ENCODE results near the gene MAGI3.

Gene MAGI3

DNA sequence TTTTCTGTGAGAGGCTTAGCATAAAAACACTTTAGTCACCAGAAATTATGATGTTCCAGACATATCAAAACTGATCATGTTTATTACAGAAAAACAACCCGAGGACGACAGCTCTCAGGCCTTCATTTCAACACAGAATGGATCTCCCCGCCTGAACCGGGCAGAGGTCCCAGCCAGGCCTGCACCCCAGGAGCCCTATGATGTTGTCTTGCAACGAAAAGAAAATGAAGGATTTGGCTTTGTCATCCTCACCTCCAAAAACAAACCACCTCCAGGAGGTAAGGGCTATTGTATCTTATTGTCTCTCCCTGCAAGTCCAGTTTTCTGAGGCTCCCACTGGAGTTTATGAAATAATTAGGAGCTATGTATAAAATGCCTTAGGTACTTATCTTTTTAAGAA lies 263.4 kb downstream of the MAGI3 start:
- no peak overlapping the region for H3K27ac ChIP-seq (ENCODE audit: poor library complexity, severe bottlenecking)
- H3K4me3 ChIP-seq (ENCODE audit: severe bottlenecking) = no peak overlapping the region
- peaks cover 9% of the 10 kb centered on the region for H3K4me1 ChIP-seq (ENCODE audit: insufficient read depth, poor library complexity, severe bottlenecking)
- DNase-seq (ENCODE audit: low spot score) (no peak), ATAC-seq (ENCODE audit: low read depth) (no peak)
- no peaks in the 10 kb centered on the region for H3K27me3 ChIP-seq (ENCODE audit: insufficient read depth, poor library complexity, severe bottlenecking)
- H3K9me3 ChIP-seq (ENCODE audit: severe bottlenecking) = no peaks in the 10 kb centered on the region
- TF ChIP-seq, protein P1, sequence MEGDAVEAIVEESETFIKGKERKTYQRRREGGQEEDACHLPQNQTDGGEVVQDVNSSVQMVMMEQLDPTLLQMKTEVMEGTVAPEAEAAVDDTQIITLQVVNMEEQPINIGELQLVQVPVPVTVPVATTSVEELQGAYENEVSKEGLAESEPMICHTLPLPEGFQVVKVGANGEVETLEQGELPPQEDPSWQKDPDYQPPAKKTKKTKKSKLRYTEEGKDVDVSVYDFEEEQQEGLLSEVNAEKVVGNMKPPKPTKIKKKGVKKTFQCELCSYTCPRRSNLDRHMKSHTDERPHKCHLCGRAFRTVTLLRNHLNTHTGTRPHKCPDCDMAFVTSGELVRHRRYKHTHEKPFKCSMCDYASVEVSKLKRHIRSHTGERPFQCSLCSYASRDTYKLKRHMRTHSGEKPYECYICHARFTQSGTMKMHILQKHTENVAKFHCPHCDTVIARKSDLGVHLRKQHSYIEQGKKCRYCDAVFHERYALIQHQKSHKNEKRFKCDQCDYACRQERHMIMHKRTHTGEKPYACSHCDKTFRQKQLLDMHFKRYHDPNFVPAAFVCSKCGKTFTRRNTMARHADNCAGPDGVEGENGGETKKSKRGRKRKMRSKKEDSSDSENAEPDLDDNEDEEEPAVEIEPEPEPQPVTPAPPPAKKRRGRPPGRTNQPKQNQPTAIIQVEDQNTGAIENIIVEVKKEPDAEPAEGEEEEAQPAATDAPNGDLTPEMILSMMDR (IDR thresholded peaks at IDR 0.05; ENCODE audit: poor library complexity, severe bottlenecking) = no peak
- peaks cover 10% of the 10 kb centered on the region; the same call in 1 of the 2 replicates for H3K36me3 ChIP-seq (ENCODE audit: low read depth)

DNA sequence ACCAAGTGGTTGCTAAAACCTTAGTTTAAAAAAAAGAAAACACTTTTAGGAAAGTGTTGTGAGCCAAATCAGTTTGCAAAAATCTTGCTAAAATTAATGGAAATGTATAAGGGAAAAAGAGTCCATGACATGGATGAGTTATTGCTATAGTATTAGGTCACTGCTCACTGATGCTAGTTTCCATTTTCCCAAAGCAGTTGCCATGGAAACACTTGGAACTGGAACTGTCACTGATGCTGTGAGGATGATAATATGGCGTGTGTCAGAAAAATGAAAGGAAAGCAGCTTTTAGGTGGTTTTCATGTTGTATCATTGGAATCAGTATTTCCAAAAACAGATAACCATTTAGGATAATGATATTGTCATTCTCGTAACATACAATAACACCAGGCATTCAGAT lies 264.6 kb downstream of the MAGI3 start:
- DNase-seq (ENCODE audit: low spot score) = no peak
- peaks cover 10% of the 10 kb centered on the region; the same call in 1 of the 2 replicates for H3K36me3 ChIP-seq (ENCODE audit: low read depth)

DNA sequence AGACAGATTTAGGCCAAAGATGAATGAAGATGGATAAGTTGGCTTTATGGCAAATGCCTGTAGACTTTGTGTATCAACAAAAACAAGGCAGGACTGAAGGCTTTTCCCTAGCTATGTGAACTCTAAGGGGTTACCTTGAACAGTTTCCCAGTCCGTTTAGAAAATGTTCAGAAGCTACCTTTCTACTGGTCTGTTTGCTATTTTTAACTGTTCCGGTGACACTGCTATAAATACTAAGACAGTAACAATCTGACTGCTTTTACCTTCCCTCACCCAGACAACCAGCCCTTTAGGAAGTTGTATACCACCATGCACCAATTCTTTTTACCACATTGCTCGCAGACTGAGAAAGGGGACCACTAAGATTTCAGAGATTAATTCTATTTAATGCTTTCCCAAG lies 266.8 kb downstream of the MAGI3 start:
- Histone ChIP-seq H3K27me3 (ENCODE audit: insufficient read depth, poor library complexity, severe bottlenecking) (no peaks in the 10 kb centered on the region), H3K4me3 (ENCODE audit: severe bottlenecking) (no peak overlapping the region), H3K4me1 (ENCODE audit: insufficient read depth, poor library complexity, severe bottlenecking) (peaks cover 9% of the 10 kb centered on the region), H3K36me3 (ENCODE audit: low read depth) (peaks cover 10% of the 10 kb centered on the region; the same call in 1 of the 2 replicates), H3K27ac (ENCODE audit: poor library complexity, severe bottlenecking) (no peak overlapping the region), H3K9me3 (ENCODE audit: severe bottlenecking) (no peaks in the 10 kb centered on the region)
- no peak for DNase-seq (ENCODE audit: low spot score)
- TF ChIP-seq, protein P1 (IDR thresholded peaks at IDR 0.05; ENCODE audit: poor library complexity, severe bottlenecking) = no peak
- ATAC-seq (ENCODE audit: low read depth) = no peak

More for the DNA sequence above, 264.6 kb downstream of the MAGI3 start:
- H3K9me3 ChIP-seq (ENCODE audit: severe bottlenecking) = no peaks in the 10 kb centered on the region
- no peak overlapping the region for H3K4me3 ChIP-seq (ENCODE audit: severe bottlenecking)
- TF ChIP-seq, protein P1 (IDR thresholded peaks at IDR 0.05; ENCODE audit: poor library complexity, severe bottlenecking) = no peak
- H3K4me1 ChIP-seq (ENCODE audit: insufficient read depth, poor library complexity, severe bottlenecking) = peaks cover 9% of the 10 kb centered on the region
- no peak overlapping the region for H3K27ac ChIP-seq (ENCODE audit: poor library complexity, severe bottlenecking)
- no peak for ATAC-seq (ENCODE audit: low read depth)
- no peaks in the 10 kb centered on the region for H3K27me3 ChIP-seq (ENCODE audit: insufficient read depth, poor library complexity, severe bottlenecking)

DNA sequence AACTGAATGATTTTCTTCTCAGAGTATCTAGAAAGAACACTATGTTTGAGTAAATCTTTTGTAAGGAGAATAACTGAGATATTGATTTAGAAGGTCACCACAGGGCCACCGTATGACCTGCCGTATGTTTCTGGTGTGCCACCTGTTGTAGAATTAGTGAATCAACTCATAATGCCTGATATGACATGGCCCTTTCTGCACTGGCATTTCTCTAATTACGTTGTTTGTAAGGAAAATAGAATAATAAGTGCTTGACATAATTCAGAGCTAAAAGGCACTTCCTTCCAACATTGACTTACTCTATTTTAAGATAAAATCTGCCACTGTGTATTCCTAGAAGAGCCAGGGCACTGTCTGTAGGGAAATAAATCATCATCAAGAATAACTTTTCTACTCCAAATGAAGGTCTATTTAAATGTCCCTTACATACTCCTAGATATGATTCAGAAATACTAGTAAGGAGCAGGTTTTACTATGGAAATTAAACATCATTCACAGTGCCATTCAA lies 267.3 kb downstream of the MAGI3 start:
- Histone ChIP-seq H3K27ac (ENCODE audit: poor library complexity, severe bottlenecking) (no peak overlapping the region), H3K4me3 (ENCODE audit: severe bottlenecking) (no peak overlapping the region), H3K27me3 (ENCODE audit: insufficient read depth, poor library complexity, severe bottlenecking) (no peaks in the 10 kb centered on the region), H3K36me3 (ENCODE audit: low read depth) (peaks cover 10% of the 10 kb centered on the region; the same call in 1 of the 2 replicates), H3K9me3 (ENCODE audit: severe bottlenecking) (no peaks in the 10 kb centered on the region), H3K4me1 (ENCODE audit: insufficient read depth, poor library complexity, severe bottlenecking) (peaks cover 6% of the 10 kb centered on the region)
- ATAC-seq (ENCODE audit: low read depth) (no peak), DNase-seq (ENCODE audit: low spot score) (no peak)
- TF ChIP-seq, protein P1 (IDR thresholded peaks at IDR 0.05; ENCODE audit: poor library complexity, severe bottlenecking) = no peak

DNA sequence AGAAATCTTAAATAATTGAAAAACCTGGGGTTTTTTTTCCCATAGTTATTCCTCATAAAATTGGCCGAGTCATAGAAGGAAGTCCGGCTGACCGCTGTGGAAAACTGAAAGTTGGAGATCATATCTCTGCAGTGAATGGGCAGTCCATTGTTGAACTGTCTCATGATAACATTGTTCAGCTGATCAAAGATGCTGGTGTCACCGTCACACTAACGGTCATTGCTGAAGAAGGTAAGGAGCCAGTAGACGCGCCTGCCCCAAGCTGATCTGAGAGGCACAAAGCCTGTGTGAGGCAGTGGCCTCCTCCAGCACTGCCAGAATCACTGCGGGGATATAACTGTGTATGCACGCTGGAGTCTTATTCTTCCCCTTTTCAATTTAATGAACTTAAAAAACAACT lies 268.7 kb downstream of the MAGI3 start:
- H3K4me1 ChIP-seq (ENCODE audit: insufficient read depth, poor library complexity, severe bottlenecking) = peaks cover 14% of the 10 kb centered on the region
- DNase-seq (ENCODE audit: low spot score) (no peak), ATAC-seq (ENCODE audit: low read depth) (no peak)
- TF ChIP-seq, protein P1 (IDR thresholded peaks at IDR 0.05; ENCODE audit: poor library complexity, severe bottlenecking) = no peak
- H3K4me3 ChIP-seq (ENCODE audit: severe bottlenecking) = no peak overlapping the region
- peaks cover 8% of the 10 kb centered on the region; the same call in 1 of the 2 replicates for H3K36me3 ChIP-seq (ENCODE audit: low read depth)
- no peaks in the 10 kb centered on the region for H3K27me3 ChIP-seq (ENCODE audit: insufficient read depth, poor library complexity, severe bottlenecking)
- no peak overlapping the region for H3K27ac ChIP-seq (ENCODE audit: poor library complexity, severe bottlenecking)
- H3K9me3 ChIP-seq (ENCODE audit: severe bottlenecking) = no peaks in the 10 kb centered on the region
